GM18519 (cell line): ENCODE measurements around the gene ATP2C2.
"Not testable (repeated sequence)": the region's sequence is repeated elsewhere in the genome, so short reads cannot be mapped to it uniquely, and the experiment has no call there.

ENCODE experiments used
- ATAC-seq: cut with Tn5 transposase; IDR thresholded peaks from one replicate; pipeline ENCODE4 v1.9.1; 2021; ENCODE audit warnings: mild to moderate bottlenecking, moderate library complexity; ENCODE audit not compliant: unreplicated experiment, low FRiP score

The ATP2C2 gene

GRCh38 chr16:84414789-84415326 lies 46.5 kb downstream of the ATP2C2 start:
- ATAC-seq = no peak

DNA sequence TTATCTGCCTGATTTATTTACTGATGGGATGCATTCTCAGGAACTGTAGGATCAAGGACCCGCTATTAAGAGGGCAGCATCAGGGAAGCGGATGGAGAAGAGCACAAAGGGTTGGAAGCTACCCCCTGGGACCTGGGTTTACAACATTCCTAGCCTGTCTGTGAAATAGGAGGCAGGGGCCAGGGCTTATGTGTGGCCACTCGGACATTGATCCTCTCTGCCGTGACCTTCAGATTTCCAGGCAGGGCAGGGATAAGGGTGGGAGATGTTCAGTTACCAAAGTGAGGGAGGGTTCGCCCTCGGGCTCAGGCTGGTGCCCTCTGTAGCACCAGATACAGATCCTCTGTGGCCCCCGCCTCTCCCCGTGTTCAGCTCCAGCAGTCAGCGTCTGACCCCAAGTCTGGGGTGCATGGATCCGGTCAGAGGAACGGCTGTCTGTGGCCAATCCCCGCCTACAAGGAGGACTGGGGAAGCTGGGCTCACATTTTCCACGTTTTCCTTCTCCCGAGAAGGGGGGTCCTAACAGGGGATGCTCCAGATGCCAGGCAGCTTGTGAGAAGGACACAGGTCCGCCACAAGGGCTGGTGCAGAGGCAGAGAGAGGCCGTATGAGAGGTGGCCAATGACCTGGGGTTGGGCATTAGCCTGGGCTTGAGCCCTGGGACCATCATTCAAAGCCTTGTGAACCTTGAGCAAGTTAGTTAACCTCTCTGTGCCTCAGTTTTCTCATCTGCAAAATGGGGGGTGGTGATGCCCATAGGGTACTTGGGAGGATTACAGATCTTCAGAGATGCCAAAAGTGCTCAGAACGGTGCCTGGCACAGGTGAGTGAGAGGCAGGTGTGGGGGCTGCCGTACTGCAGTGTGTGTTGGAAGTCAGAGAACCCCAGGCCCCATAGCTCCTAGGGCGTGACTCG lies 48.3 kb downstream of the ATP2C2 start:
- no peak for ATAC-seq

DNA sequence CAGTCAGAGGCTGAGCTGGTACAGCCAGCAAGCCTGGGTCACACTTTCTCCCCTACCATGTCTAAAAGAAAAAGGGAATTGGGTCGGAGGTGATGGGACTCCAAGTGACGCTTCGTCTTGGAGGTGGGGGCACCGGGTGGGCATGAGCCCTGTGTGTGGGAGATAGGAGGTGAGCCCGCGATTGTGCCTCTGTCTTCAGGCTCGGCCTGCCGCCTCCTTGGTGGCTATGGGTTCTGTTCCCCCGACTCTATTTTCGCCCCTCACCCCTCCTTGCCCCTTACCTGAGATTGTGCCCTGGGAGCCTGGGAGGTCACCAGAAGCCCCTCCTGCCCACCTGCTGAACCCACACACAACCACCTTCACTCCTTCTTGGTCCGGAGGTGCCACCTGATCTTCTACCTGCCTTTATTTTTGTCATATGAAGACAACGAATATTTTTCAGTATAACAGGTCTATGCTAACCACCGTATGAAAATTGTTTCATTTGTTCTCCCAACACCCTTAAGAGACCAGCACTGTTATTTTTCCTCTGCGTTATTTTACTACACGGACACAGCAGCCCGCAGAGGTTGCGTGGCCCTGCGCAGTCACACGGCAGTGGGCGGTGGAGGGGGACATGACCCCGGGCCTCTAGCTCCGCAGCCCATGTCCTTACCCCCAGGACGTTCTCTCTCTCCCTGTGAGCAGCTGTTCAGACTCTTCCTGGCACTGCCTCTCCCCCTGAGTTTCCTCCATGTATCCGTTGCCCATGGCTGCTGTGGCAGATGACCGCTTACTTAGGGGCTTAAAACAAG lies 49.9 kb downstream of the ATP2C2 start:
- ATAC-seq = no peak

GRCh38 chr16:84419730-84420129 lies 51.4 kb downstream of the ATP2C2 start:
- ATAC-seq = no peak

GRCh38 chr16:84420556-84420955 lies 52.2 kb downstream of the ATP2C2 start:
- not testable (repeated sequence) for ATAC-seq

- ATAC-seq = no peak
Measured at GRCh38 chr16:84421081-84421937, 53.0 kb downstream of the ATP2C2 start.

GRCh38 chr16:84421938-84422220 lies 53.5 kb downstream of the ATP2C2 start:
- no peak for ATAC-seq

DNA sequence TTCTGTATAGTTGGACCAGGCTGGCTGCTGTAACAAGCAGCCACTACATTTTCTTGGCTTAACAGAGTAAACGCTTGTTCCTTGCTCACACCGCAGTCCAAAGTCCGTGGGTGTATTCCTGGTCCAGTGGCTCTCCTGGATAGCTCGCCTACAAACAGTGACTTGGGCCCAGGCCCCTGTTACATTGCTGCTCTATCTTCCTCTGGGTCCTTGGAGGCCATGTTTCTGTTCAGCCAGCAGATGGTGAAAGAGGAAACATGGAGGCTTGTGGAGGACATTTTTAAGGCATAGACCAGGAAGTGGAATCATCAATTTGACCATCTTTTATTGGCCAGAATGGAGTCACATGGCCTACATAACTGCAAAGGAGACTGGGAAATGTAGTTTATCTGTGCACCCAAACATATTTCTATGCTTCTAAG lies 55.1 kb downstream of the ATP2C2 start:
- no peak for ATAC-seq

DNA sequence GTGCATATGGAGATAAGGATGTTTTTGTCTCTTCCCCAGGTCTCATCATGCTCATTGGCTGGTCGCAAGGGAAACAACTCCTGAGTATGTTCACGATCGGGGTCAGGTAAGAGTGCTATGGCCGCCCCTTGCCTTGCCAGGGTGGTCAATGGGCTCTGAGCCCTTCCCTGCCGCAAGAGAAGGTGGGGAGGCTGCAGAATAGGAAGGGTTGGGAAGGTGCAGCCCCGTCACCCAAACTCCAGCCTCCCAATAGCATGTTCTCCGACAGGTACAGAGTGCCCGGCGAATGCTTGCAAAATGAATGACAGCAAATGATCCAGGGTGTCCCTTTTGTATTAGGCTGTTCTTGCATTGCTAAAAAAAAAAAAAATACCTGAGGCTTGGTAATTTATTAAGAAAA lies 57.4 kb downstream of the ATP2C2 start:
- no peak for ATAC-seq

- no peak for ATAC-seq
Measured at GRCh38 chr16:84426804-84427203, 58.5 kb downstream of the ATP2C2 start.

- ATAC-seq = no peak
Measured at GRCh38 chr16:84427553-84427952, 59.2 kb downstream of the ATP2C2 start.

DNA sequence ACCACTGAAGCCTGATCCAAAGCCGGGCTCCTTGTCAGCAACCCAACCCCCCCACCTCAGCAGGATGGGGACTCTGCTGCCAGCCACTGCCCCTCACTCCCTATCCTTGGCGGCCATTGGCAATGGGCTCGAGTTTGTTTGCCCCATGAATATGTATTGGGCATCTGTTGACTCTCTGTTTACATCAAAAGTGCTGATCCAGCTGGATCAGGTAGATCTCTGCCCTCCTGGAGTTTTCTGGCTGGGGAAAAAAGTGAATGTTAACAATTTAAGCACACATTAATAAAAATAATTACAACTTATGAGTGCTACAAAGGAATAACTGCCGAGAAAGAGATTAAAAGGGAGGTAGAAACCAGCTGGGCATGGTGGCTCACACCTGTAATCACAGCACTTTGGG lies 62.5 kb downstream of the ATP2C2 start:
- no peak for ATAC-seq

DNA sequence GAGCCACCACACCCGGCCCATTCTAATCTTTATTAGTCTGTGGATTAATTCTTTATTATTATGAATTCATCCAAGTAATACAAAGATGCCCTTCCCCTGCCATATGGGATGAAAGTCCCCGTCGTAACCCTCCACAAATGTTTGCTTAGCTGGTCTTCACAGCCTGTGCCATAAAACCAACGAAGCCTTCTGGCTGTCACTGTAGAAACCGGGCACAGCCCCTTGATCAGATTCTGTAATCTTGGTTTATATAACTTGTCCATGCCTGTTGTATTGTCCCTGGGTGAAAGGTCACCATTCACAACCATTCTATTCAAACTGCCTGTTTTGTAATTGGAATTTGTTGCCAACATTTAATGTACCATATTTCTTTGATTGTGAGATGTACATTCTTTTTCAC lies 66.5 kb downstream of the ATP2C2 start:
- ATAC-seq = no peak

GRCh38 chr16:84436196-84436595 lies 67.9 kb downstream of the ATP2C2 start:
- ATAC-seq = no peak

GRCh38 chr16:84438971-84439696 lies 70.8 kb downstream of the ATP2C2 start:
- ATAC-seq = no peak

DNA sequence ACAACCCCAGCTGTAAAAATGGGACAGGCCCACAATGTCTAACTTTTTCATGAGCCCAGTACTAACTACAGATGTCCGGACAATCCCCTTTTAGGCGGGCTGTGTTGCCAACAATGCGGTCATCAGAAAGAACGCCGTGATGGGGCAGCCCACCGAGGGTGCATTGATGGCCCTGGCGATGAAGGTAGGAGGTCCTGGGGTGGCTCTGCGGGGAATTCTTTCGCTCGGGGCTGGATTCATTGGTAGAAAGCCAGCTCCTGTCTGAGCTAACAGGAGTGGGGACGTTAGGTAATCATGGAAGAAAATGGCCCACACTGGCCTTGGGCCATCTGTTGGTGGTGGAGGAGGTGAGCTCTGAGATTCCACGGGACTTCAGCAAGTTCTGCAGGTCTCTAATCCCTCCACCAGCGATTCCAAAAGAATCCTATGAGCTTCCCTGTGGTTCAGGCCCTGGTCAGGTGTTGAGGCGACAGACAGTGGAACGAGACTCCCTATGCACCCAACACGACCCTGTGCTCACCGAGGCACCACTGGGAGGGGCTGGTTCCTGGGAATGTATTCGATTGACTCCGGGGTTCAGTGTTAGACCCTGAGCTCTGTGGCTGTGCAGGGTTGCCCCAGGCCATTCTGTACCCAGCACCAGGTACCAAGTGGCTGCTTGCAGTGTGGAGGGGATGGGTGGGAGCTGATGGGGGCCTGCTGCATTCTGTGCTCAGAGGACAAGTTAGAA lies 74.2 kb downstream of the ATP2C2 start:
- no peak for ATAC-seq

- no peak for ATAC-seq
Measured at GRCh38 chr16:84443166-84443802, 74.9 kb downstream of the ATP2C2 start.

- ATAC-seq = no peak
Measured at GRCh38 chr16:84444476-84444875, 76.1 kb downstream of the ATP2C2 start.

- no peak for ATAC-seq
Measured at GRCh38 chr16:84446084-84446483, 77.7 kb downstream of the ATP2C2 start.
